WTC11 (cell line): ENCODE measurements around the gene KIAA2012. TPM values are rescaled to one million over a fixed set of nuclear protein-coding genes. Genes with fewer than 3 reads are reported as not detected.

Experiments used
- ATAC-seq: fragments of 200-7000 bp; cut with Tn5 transposase; 2 replicates; pipeline ENCODE4 v1.10.0; 2021; ENCODE audit warnings: mild to moderate bottlenecking, moderate library complexity
- CTCF ChIA-PET: fragments of 300-600 bp; sonication (Branson Sonifier 250); formaldehyde crosslinking; loops from one replicate; lab custom pipeline; 2021; ENCODE audit warnings: antibody characterized with exemption; lab: Charles Lee
- POLR2A ChIA-PET: fragments of 350-600 bp; sonication (Branson Sonifier 250); formaldehyde crosslinking; loops from one replicate; lab custom pipeline; 2021; ENCODE audit warnings: antibody characterized with exemption; lab: Charles Lee
- DNase-seq: peaks from one replicate; pipeline ENCODE4 v3.0.0; 2021; ENCODE audit warnings: low spot score
- H3K27ac Mint-ChIP-seq: 2 replicates; pipeline ENCODE4 v1.8.0; 2021; ENCODE audit warnings: mixed read lengths
- H3K27me3 Mint-ChIP-seq: 2 replicates; pipeline ENCODE4 v1.8.0; 2021; ENCODE audit warnings: low read depth, mild to moderate bottlenecking, moderate library complexity, mixed read lengths
- H3K36me3 Mint-ChIP-seq: 2 replicates; pipeline ENCODE4 v1.8.0; 2021; ENCODE audit warnings: mixed read lengths
- H3K4me1 Mint-ChIP-seq: 2 replicates; pipeline ENCODE4 v1.8.0; 2022; ENCODE audit warnings: mixed read lengths
- H3K4me3 Mint-ChIP-seq: 2 replicates; pipeline ENCODE4 v1.8.0; 2021; ENCODE audit warnings: mild to moderate bottlenecking, moderate library complexity, mixed read lengths
- H3K9me3 Mint-ChIP-seq: 2 replicates; pipeline ENCODE4 v1.8.0; 2021; ENCODE audit warnings: mixed read lengths
- E2F4 ChIP-seq: sonication (generic); formaldehyde crosslinking; IDR thresholded peaks from 2 replicates; pipeline ENCODE4 v1.8.1; 2022; ENCODE audit warnings: low read depth, mild to moderate bottlenecking, moderate library complexity, missing genetic modification reagents, borderline replicate concordance
- EMX1 ChIP-seq: fragments of 250-450 bp; sonication (Bioruptor Pico); IDR thresholded peaks from 2 replicates; pipeline ENCODE4 v1.8.0; 2021; ENCODE audit warnings: mild to moderate bottlenecking
- FOXP1 ChIP-seq: sonication (generic); formaldehyde crosslinking; IDR thresholded peaks from 2 replicates; pipeline ENCODE4 v1.8.0; 2022; ENCODE audit warnings: missing genetic modification reagents, mild to moderate bottlenecking, moderate library complexity, borderline replicate concordance
- IRF2 ChIP-seq: sonication (generic); formaldehyde crosslinking; IDR thresholded peaks from 2 replicates; pipeline ENCODE4 v1.8.0; 2022; ENCODE audit warnings: low read depth, missing genetic modification reagents, borderline replicate concordance
- NFYB ChIP-seq: sonication (generic); formaldehyde crosslinking; conservative IDR thresholded peaks from 2 replicates; pipeline ENCODE4 v1.8.0; 2022; ENCODE audit warnings: low read depth, missing genetic modification reagents
- NR2C2 ChIP-seq: sonication (generic); formaldehyde crosslinking; IDR thresholded peaks from 2 replicates; pipeline ENCODE4 v1.8.0; 2022; ENCODE audit warnings: mild to moderate bottlenecking, missing genetic modification reagents
- SMAD4 ChIP-seq: sonication (generic); formaldehyde crosslinking; IDR thresholded peaks from 2 replicates; pipeline ENCODE4 v1.8.0; 2022; ENCODE audit warnings: mild to moderate bottlenecking, missing genetic modification reagents
- SP1 ChIP-seq: sonication (generic); formaldehyde crosslinking; conservative IDR thresholded peaks from 2 replicates; pipeline ENCODE4 v1.8.1; 2022; ENCODE audit warnings: missing genetic modification reagents
- TCF7 ChIP-seq: sonication (generic); formaldehyde crosslinking; IDR thresholded peaks from 2 replicates; pipeline ENCODE4 v1.8.0; 2022; ENCODE audit warnings: mild to moderate bottlenecking, low read depth, missing genetic modification reagents, moderate library complexity
- TEAD4 ChIP-seq: sonication (generic); formaldehyde crosslinking; IDR thresholded peaks from 2 replicates; pipeline ENCODE4 v1.8.0; 2022; ENCODE audit warnings: mild to moderate bottlenecking, missing genetic modification reagents
- USF1 ChIP-seq: sonication (generic); formaldehyde crosslinking; IDR thresholded peaks from 2 replicates; pipeline ENCODE4 v1.8.0; 2022; ENCODE audit warnings: mild to moderate bottlenecking, missing genetic modification reagents
- ZNF396 ChIP-seq: fragments of 250-450 bp; sonication (Bioruptor Pico); IDR thresholded peaks from 2 replicates; pipeline ENCODE4 v1.8.0; 2021; ENCODE audit warnings: mild to moderate bottlenecking, moderate library complexity, borderline replicate concordance
- ZNF423 ChIP-seq: fragments of 250-450 bp; sonication (Bioruptor Pico); IDR thresholded peaks from 2 replicates; pipeline ENCODE4 v2.1.2; 2022; ENCODE audit warnings: mild to moderate bottlenecking, moderate library complexity
- ZNF425 ChIP-seq: fragments of 250-450 bp; sonication (Bioruptor Pico); conservative IDR thresholded peaks from 2 replicates; pipeline ENCODE4 v1.9.0; 2021; ENCODE audit warnings: mild to moderate bottlenecking
- total RNA-seq: library from RNA; stranded (reverse); gene quantifications from 3 replicates; pipeline ENCODE4 v1.2.3, GENCODE V29; 2021
- TF ChIP-seq, protein P1 (sequence below): sonication (generic); formaldehyde crosslinking; IDR thresholded peaks from 2 replicates; pipeline ENCODE4 v1.8.0; 2022; ENCODE audit warnings: mild to moderate bottlenecking, missing genetic modification reagents
- TF ChIP-seq, protein P2 (sequence below): fragments of 250-450 bp; sonication (Bioruptor Pico); IDR thresholded peaks from 2 replicates; pipeline ENCODE4 v1.9.0; 2021; ENCODE audit warnings: mild to moderate bottlenecking, borderline replicate concordance
- TF ChIP-seq, protein P3 (sequence below): sonication (generic); formaldehyde crosslinking; IDR thresholded peaks from 2 replicates; pipeline ENCODE4 v1.8.1; 2023; ENCODE audit warnings: mild to moderate bottlenecking, missing genetic modification reagents
- TF ChIP-seq, protein P4 (sequence below): sonication (generic); formaldehyde crosslinking; IDR thresholded peaks from 2 replicates; pipeline ENCODE4 v1.8.1; 2023; ENCODE audit warnings: mild to moderate bottlenecking, missing genetic modification reagents

KIAA2012 gene
- total RNA-seq, 1 experiment from 2014 or later = not detected

- TF ChIP-seq, protein P1, sequence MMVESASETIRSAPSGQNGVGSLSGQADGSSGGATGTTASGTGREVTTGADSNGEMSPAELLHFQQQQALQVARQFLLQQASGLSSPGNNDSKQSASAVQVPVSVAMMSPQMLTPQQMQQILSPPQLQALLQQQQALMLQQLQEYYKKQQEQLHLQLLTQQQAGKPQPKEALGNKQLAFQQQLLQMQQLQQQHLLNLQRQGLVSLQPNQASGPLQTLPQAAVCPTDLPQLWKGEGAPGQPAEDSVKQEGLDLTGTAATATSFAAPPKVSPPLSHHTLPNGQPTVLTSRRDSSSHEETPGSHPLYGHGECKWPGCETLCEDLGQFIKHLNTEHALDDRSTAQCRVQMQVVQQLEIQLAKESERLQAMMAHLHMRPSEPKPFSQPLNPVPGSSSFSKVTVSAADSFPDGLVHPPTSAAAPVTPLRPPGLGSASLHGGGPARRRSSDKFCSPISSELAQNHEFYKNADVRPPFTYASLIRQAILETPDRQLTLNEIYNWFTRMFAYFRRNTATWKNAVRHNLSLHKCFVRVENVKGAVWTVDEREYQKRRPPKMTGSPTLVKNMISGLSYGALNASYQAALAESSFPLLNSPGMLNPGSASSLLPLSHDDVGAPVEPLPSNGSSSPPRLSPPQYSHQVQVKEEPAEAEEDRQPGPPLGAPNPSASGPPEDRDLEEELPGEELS = 0 out of 2 replicates have a peak, but pooled peaks have one; percentile 5
- TF ChIP-seq NFYB (CRISPR knock-in tag) (no peak), USF1 (CRISPR knock-in tag) (no peak), TCF7 (no peak), FOXP1 (CRISPR knock-in tag) (0 out of 2 replicates have a peak, but pooled peaks have one; percentile 20)
- peaks cover 62% of the 10 kb centered on the region for H3K4me1 Mint-ChIP-seq
- ATAC-seq (peak; percentile 10), DNase-seq (no peak)
- peaks cover 77% of the 10 kb centered on the region for H3K27me3 Mint-ChIP-seq
- H3K36me3 Mint-ChIP-seq = no peaks in the 10 kb centered on the region
- ChIA-PET POLR2A (interaction anchor here (0.8 to 2.2 kb wide), 7 partner anchors 8 to 51 kb away, joined by 3 to 9 read pairs (median 5); no protein-coding TSS in a partner anchor), CTCF (interaction anchor here (0.9 to 2.2 kb wide), 7 partner anchors 10 to 163 kb away, joined by 3 to 7 read pairs (median 3); no protein-coding TSS in a partner anchor)
- H3K27ac Mint-ChIP-seq = peak overlapping the region; percentile 97
- peak overlapping the region; percentile 50 for H3K4me3 Mint-ChIP-seq
- H3K9me3 Mint-ChIP-seq = no peaks in the 10 kb centered on the region
Observed at GRCh38 chr2:202023904-202024266, 49.2 kb upstream of the KIAA2012 start.

- no peaks in the 10 kb centered on the region for H3K36me3 Mint-ChIP-seq
- H3K27ac Mint-ChIP-seq = peak overlapping the region; percentile 97; the same call in 1 of the 2 replicates
- no peak for DNase-seq
- H3K27me3 Mint-ChIP-seq = peaks cover 79% of the 10 kb centered on the region
- CTCF ChIA-PET = interaction anchor here (1.3 kb wide), 1 partner anchor 11 kb away, joined by 5 read pairs; no protein-coding TSS in a partner anchor
- POLR2A ChIA-PET = interaction anchor here (1.6 kb wide), 1 partner anchor 19 kb away, joined by 3 read pairs; no protein-coding TSS in a partner anchor
- no peak for TF ChIP-seq ZNF396 (CRISPR knock-in tag)
- TF ChIP-seq ZNF425 (CRISPR knock-in tag) = no peak
- TF ChIP-seq NFYB (CRISPR knock-in tag) = no peak
- TF ChIP-seq, protein P2, sequence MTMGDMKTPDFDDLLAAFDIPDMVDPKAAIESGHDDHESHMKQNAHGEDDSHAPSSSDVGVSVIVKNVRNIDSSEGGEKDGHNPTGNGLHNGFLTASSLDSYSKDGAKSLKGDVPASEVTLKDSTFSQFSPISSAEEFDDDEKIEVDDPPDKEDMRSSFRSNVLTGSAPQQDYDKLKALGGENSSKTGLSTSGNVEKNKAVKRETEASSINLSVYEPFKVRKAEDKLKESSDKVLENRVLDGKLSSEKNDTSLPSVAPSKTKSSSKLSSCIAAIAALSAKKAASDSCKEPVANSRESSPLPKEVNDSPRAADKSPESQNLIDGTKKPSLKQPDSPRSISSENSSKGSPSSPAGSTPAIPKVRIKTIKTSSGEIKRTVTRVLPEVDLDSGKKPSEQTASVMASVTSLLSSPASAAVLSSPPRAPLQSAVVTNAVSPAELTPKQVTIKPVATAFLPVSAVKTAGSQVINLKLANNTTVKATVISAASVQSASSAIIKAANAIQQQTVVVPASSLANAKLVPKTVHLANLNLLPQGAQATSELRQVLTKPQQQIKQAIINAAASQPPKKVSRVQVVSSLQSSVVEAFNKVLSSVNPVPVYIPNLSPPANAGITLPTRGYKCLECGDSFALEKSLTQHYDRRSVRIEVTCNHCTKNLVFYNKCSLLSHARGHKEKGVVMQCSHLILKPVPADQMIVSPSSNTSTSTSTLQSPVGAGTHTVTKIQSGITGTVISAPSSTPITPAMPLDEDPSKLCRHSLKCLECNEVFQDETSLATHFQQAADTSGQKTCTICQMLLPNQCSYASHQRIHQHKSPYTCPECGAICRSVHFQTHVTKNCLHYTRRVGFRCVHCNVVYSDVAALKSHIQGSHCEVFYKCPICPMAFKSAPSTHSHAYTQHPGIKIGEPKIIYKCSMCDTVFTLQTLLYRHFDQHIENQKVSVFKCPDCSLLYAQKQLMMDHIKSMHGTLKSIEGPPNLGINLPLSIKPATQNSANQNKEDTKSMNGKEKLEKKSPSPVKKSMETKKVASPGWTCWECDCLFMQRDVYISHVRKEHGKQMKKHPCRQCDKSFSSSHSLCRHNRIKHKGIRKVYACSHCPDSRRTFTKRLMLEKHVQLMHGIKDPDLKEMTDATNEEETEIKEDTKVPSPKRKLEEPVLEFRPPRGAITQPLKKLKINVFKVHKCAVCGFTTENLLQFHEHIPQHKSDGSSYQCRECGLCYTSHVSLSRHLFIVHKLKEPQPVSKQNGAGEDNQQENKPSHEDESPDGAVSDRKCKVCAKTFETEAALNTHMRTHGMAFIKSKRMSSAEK (CRISPR knock-in tag) = no peak
- TF ChIP-seq NR2C2 = no peak
- no peak for TF ChIP-seq ZNF423 (CRISPR knock-in tag)
- no peak for TF ChIP-seq EMX1 (CRISPR knock-in tag)
- H3K9me3 Mint-ChIP-seq = no peaks in the 10 kb centered on the region
- peak overlapping the region; percentile 50 for H3K4me3 Mint-ChIP-seq
- peaks cover 64% of the 10 kb centered on the region for H3K4me1 Mint-ChIP-seq
- ATAC-seq = no peak
Observed at GRCh38 chr2:202024871-202025270, 48.2 kb upstream of the KIAA2012 start.

- Mint-ChIP-seq H3K27ac (no peak overlapping the region), H3K4me1 (peaks cover 68% of the 10 kb centered on the region), H3K36me3 (no peaks in the 10 kb centered on the region), H3K27me3 (peaks cover 79% of the 10 kb centered on the region), H3K9me3 (no peaks in the 10 kb centered on the region), H3K4me3 (no peak overlapping the region)
- DNase-seq (no peak), ATAC-seq (no peak)
- POLR2A ChIA-PET = interaction anchor here (1.5 kb wide), 1 partner anchor 30 kb away, joined by 5 read pairs; no protein-coding TSS in a partner anchor
- CTCF ChIA-PET = no interaction called here
- TF ChIP-seq SMAD4 (CRISPR knock-in tag) = no peak
- TF ChIP-seq TEAD4 = no peak
- no peak for TF ChIP-seq E2F4 (CRISPR knock-in tag)
- TF ChIP-seq, protein P3, sequence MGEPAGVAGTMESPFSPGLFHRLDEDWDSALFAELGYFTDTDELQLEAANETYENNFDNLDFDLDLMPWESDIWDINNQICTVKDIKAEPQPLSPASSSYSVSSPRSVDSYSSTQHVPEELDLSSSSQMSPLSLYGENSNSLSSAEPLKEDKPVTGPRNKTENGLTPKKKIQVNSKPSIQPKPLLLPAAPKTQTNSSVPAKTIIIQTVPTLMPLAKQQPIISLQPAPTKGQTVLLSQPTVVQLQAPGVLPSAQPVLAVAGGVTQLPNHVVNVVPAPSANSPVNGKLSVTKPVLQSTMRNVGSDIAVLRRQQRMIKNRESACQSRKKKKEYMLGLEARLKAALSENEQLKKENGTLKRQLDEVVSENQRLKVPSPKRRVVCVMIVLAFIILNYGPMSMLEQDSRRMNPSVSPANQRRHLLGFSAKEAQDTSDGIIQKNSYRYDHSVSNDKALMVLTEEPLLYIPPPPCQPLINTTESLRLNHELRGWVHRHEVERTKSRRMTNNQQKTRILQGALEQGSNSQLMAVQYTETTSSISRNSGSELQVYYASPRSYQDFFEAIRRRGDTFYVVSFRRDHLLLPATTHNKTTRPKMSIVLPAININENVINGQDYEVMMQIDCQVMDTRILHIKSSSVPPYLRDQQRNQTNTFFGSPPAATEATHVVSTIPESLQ (CRISPR knock-in tag) = no peak
- TF ChIP-seq, protein P4, sequence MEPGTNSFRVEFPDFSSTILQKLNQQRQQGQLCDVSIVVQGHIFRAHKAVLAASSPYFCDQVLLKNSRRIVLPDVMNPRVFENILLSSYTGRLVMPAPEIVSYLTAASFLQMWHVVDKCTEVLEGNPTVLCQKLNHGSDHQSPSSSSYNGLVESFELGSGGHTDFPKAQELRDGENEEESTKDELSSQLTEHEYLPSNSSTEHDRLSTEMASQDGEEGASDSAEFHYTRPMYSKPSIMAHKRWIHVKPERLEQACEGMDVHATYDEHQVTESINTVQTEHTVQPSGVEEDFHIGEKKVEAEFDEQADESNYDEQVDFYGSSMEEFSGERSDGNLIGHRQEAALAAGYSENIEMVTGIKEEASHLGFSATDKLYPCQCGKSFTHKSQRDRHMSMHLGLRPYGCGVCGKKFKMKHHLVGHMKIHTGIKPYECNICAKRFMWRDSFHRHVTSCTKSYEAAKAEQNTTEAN (CRISPR knock-in tag) = no peak
- TF ChIP-seq SP1 (CRISPR knock-in tag) = no peak
- TF ChIP-seq IRF2 (CRISPR knock-in tag) = no peak
Observed at GRCh38 chr2:202025816-202026215, 47.2 kb upstream of the KIAA2012 start.
